Tibial nerve (tissue), 4 donors: ENCODE data around the gene PYGL.

Experiments
- EP300 ChIP-seq, 2 donors: sonication (generic); formaldehyde crosslinking; IDR thresholded peaks; one replicate each; pipeline ENCODE4 v1.6.1; 2017; ENCODE audit warnings: antibody characterized with exemption in 2 of 2, mild to moderate bottlenecking in 1 of 2
- TF ChIP-seq, protein P1 (sequence below), 5 experiments: fragments of 200-600 bp in 3 of 5; fragments of 450-650 bp in 2 of 5; sonication (generic) in 3 of 5; IDR thresholded peaks; one replicate each; pipeline ENCODE4 v1.5.1; 2016 to 2019; ENCODE audit warnings: antibody characterized with exemption in 5 of 5, mild to moderate bottlenecking in 3 of 5, moderate library complexity in 2 of 5

DNA sequence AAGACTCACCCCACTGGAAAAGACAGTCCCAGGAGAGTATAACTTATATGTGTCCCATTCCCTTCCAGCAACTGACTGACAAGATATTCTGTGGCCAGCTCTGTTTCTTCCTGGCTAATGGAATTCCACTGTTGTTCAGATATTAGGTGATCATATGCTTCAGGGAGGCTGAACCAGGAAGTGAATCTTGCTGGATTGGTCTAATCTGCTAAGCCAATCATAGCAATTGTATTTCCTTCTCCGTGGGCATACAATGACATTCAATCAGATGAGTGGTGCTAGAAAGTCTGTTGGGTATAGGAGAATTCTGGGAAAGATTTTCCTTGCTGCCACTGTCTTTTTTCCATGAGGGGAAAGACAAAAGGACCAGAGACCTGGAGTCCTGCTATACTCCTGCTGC is 12.1 kb downstream of the PYGL start:
- TF ChIP-seq, protein P1, sequence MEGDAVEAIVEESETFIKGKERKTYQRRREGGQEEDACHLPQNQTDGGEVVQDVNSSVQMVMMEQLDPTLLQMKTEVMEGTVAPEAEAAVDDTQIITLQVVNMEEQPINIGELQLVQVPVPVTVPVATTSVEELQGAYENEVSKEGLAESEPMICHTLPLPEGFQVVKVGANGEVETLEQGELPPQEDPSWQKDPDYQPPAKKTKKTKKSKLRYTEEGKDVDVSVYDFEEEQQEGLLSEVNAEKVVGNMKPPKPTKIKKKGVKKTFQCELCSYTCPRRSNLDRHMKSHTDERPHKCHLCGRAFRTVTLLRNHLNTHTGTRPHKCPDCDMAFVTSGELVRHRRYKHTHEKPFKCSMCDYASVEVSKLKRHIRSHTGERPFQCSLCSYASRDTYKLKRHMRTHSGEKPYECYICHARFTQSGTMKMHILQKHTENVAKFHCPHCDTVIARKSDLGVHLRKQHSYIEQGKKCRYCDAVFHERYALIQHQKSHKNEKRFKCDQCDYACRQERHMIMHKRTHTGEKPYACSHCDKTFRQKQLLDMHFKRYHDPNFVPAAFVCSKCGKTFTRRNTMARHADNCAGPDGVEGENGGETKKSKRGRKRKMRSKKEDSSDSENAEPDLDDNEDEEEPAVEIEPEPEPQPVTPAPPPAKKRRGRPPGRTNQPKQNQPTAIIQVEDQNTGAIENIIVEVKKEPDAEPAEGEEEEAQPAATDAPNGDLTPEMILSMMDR (IDR thresholded peaks at IDR 0.05) = no peak
- no peak for TF ChIP-seq EP300 (IDR thresholded peaks at IDR 0.05)
